ENCODE data around the gene GPR141. TPM values are rescaled to one million over a fixed set of nuclear protein-coding genes. Genes with fewer than 3 reads are reported as not detected.

Gene GPR141
- total and polyA plus RNA-seq, 2 donors (not counting 3 experiments of a cell fraction or from before 2014, with no cell fraction given) = not detected

GRCh38 chr7:37759526-37759925, 76.0 kb downstream of the GPR141 start:
- no peak overlapping the region for H3K9ac ChIP-seq (replicated peaks; ENCODE audit: extremely low read depth, insufficient read depth, low read length)
- H3K79me2 ChIP-seq (ENCODE audit: control insufficient read depth, insufficient read depth, low read length) = no peaks in the 10 kb centered on the region
- H4K20me1 ChIP-seq (replicated peaks; ENCODE audit: control insufficient read depth, extremely low read depth, insufficient read depth, low read length) = no peaks in the 10 kb centered on the region
- no TSS peak for BruUV-seq (replicated peaks)
- H3K4me2 ChIP-seq (ENCODE audit: insufficient read depth, low read length) = no peak overlapping the region
- H3K9me1 ChIP-seq (replicated peaks; ENCODE audit: control insufficient read depth, extremely low read depth, insufficient read depth, low read length) = no peaks in the 10 kb centered on the region
- no peaks in the 10 kb centered on the region for H3K36me3 ChIP-seq (ENCODE audit: control insufficient read depth in 2 of 2, extremely low read depth in 1 of 2, insufficient read depth in 2 of 2, low read length in 2 of 2)
- H3K27me3 ChIP-seq (ENCODE audit: control insufficient read depth in 2 of 2, insufficient read depth in 2 of 2, low read length in 2 of 2) = no peaks in the 10 kb centered on the region
- H2AFZ ChIP-seq (ENCODE audit: low read depth, low read length) = no peak overlapping the region
- no peaks in the 10 kb centered on the region for H3K4me1 ChIP-seq (ENCODE audit: control insufficient read depth, extremely low read depth, insufficient read depth, low read length)
- no peak overlapping the region for H3K4me3 ChIP-seq (replicated peaks in 1 of 3; ENCODE audit: insufficient read depth in 1 of 3, low read depth in 1 of 3, low read length in 3 of 3)
- H3K9me3 ChIP-seq (replicated peaks; ENCODE audit: control insufficient read depth, insufficient read depth, low read length) = no peaks in the 10 kb centered on the region
- no peak for FAIRE-seq
- intact Hi-C loops (cut with micrococcal nuclease) = no loop called here
- no peak for DNase-seq (ENCODE audit: low read depth, low spot score)
- dilution Hi-C loops (cut with MboI; ENCODE audit: extremely low pct_ligation_motif_present, low sequenced_read_pairs) = no loop called here
- ChIA-PET CTCF (no interaction called here), POLR2A (no interaction called here)
- H3K27ac ChIP-seq (ENCODE audit: insufficient read depth, low read depth, low read length) = no peak overlapping the region
- TF ChIP-seq GATA2 (IDR thresholded peaks at IDR 0.05; ENCODE audit: insufficient read depth, insufficient read length, low read depth, low read length) (no peak), POLR2A (IDR thresholded peaks at IDR 0.05; ENCODE audit: low read depth, low read length) (no peak), POLR2AphosphoS5 (IDR thresholded peaks at IDR 0.05; ENCODE audit: insufficient read depth, low read depth, low read length) (no peak), JUN (IDR thresholded peaks at IDR 0.05; ENCODE audit: borderline replicate concordance, insufficient read depth, insufficient read length, low read depth) (no peak), EZH2 (IDR thresholded peaks at IDR 0.05; ENCODE audit: borderline replicate concordance, low read depth, low read length, severe bottlenecking) (no peak), MYC (IDR thresholded peaks at IDR 0.05; ENCODE audit: low read depth, low read length) (no peak), FOS (IDR thresholded peaks at IDR 0.05; ENCODE audit: borderline replicate concordance, insufficient read depth, low read length) (no peak), MAX (IDR thresholded peaks at IDR 0.05; ENCODE audit: insufficient read depth, insufficient read length) (no peak), CTCF (IDR thresholded peaks at IDR 0.05; ENCODE audit: extremely low read depth in 1 of 2, insufficient read depth in 1 of 2, low read depth in 1 of 2, low read length in 2 of 2) (no peak)
